ENCODE data around the gene COX19. TPM values are rescaled to one million over a fixed set of nuclear protein-coding genes. Genes with fewer than 3 reads are reported as not detected.

Gene COX19
- total RNA-seq, 1 experiment from 2014 or later, result 12.3 TPM

DNA sequence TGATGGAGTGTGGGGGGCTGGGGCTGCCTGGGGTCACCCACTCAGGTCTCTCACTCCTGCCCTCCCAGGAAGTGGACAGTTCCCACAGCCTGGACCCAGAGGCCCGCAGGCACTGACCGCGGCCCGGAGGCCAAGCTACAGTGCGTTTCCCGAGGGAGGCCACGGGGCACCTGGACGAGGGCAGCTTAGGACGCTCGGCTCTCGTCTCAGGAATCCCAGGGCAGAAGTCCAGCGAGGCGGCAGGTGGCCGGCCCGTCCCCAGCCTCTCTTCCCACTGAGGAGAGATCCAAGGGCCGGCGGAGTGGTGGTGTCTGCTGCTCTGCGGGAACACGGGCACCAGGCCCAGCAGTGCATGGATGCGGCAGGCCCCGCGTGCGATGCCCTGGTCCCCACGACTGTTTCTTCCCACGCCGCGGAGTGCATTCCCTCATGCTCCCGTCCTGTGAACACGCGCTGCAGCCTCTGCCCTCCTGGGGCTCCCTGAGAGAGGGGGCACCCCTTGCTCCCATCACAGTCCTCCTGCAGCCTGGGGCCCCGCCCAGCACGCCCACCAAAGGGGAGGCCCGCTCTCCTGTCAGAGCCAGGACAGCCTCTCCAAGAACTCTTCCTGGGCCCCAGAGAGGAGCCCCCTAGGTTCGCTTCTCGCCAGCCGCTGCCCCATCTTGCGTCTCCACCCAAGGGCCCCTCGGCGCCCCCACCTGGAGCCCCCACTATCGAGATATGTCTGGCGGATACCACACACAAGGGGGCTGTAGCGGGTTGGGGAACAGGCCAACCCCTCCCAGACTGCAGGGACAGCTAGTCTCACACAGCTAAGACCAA is 44.7 kb upstream of the COX19 start:
- H3K9me3 ChIP-seq (ENCODE audit: control insufficient read depth, low read depth, low read length), result no peaks in the 10 kb centered on the region
- H2BK120ac ChIP-seq (ENCODE audit: low read depth, low read length, poor library complexity, severe bottlenecking), result no peak overlapping the region
- no peaks in the 10 kb centered on the region for H3K4me1 ChIP-seq (ENCODE audit: insufficient read depth, low read length)
- H3K36me3 Mint-ChIP-seq (ENCODE audit: insufficient read depth in 1 of 3, low read depth in 3 of 3), result peaks cover 2 to 24% (median 10%) of the 10 kb centered on the region in 3 experiments; a peak in 6 of 7 replicates
- H4K91ac ChIP-seq (ENCODE audit: insufficient read length, low read depth, low read length), result no peak overlapping the region
- no peak overlapping the region for H3K4me3 Mint-ChIP-seq
- no peak overlapping the region for H3K23ac ChIP-seq (ENCODE audit: insufficient read length, low read depth, low read length)
- no peaks in the 10 kb centered on the region for H3K27me3 Mint-ChIP-seq (ENCODE audit: low read depth)
- WGBS (ENCODE audit: extremely low coverage, insufficient read length, low lambda C conversion rate), result no CpG with 5 or more reads among the region's 42 CpGs
- no peak overlapping the region for H2BK5ac ChIP-seq (ENCODE audit: insufficient read length, low read length)
- H2AK5ac ChIP-seq (ENCODE audit: insufficient read length, low read length), result no peak overlapping the region
- H2AFZ ChIP-seq (ENCODE audit: low read length), result no peak overlapping the region
- H3K9me3 Mint-ChIP-seq, result no peaks in the 10 kb centered on the region
- no peak overlapping the region for H3K9ac ChIP-seq (ENCODE audit: extremely low read depth, insufficient read length, low read length)
- no peak overlapping the region for H3K18ac ChIP-seq (ENCODE audit: insufficient read length, low read depth, low read length)
- no peaks in the 10 kb centered on the region for H4K20me1 ChIP-seq (ENCODE audit: control insufficient read depth, insufficient read depth, insufficient read length)
- H3K14ac ChIP-seq (ENCODE audit: insufficient read depth, low read length), result no peak overlapping the region; the same call in 1 of the 2 replicates
- no peak overlapping the region for H2BK12ac ChIP-seq (ENCODE audit: insufficient read length, low read depth, low read length)
- no peak overlapping the region for H3K4ac ChIP-seq (ENCODE audit: low read depth, low read length)
- no peak overlapping the region for H3K27ac ChIP-seq (ENCODE audit: insufficient read length, low read depth, low read length)
- H3K79me2 ChIP-seq (ENCODE audit: insufficient read depth, low read length), result no peaks in the 10 kb centered on the region
- no peak overlapping the region for H2BK20ac ChIP-seq (ENCODE audit: low read depth, low read length, poor library complexity, severe bottlenecking)
- TF ChIP-seq, protein P1, sequence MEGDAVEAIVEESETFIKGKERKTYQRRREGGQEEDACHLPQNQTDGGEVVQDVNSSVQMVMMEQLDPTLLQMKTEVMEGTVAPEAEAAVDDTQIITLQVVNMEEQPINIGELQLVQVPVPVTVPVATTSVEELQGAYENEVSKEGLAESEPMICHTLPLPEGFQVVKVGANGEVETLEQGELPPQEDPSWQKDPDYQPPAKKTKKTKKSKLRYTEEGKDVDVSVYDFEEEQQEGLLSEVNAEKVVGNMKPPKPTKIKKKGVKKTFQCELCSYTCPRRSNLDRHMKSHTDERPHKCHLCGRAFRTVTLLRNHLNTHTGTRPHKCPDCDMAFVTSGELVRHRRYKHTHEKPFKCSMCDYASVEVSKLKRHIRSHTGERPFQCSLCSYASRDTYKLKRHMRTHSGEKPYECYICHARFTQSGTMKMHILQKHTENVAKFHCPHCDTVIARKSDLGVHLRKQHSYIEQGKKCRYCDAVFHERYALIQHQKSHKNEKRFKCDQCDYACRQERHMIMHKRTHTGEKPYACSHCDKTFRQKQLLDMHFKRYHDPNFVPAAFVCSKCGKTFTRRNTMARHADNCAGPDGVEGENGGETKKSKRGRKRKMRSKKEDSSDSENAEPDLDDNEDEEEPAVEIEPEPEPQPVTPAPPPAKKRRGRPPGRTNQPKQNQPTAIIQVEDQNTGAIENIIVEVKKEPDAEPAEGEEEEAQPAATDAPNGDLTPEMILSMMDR (conservative IDR thresholded peaks at IDR 0.05), result no peak
- no peaks in the 10 kb centered on the region for H3K27me3 ChIP-seq (ENCODE audit: insufficient read depth, low read length)
- H3K56ac ChIP-seq (ENCODE audit: insufficient read length, low read depth, low read length), result no peak overlapping the region
- H3K4me1 Mint-ChIP-seq, result peaks cover 0 to 2% of the 10 kb centered on the region in 2 experiments; a peak in 1 of 4 replicates
- H3K79me1 ChIP-seq (ENCODE audit: insufficient read depth, low read depth, low read length, poor library complexity, severe bottlenecking), result no peaks in the 10 kb centered on the region
- H3K4me2 ChIP-seq (ENCODE audit: insufficient read depth, insufficient read length, low read length), result no peak overlapping the region
- no peak overlapping the region for H4K8ac ChIP-seq (replicated peaks; ENCODE audit: insufficient read length, low read depth, low read length)
- no peak overlapping the region for H2BK15ac ChIP-seq (ENCODE audit: low read depth, low read length)
- H3T11ph ChIP-seq (ENCODE audit: low read length), result no peak overlapping the region
- no peaks in the 10 kb centered on the region for H3K23me2 ChIP-seq (ENCODE audit: insufficient read length, low read depth, low read length, poor library complexity, severe bottlenecking)
- DNase-seq, result no peak
- no peak overlapping the region for H4K5ac ChIP-seq (ENCODE audit: insufficient read length, low read depth, low read length)
- no peak overlapping the region for H3K27ac Mint-ChIP-seq

All from H9 (cell line).